ENCODE data around the gene KCTD14. TPM values are rescaled to one million over a fixed set of nuclear protein-coding genes. Genes with fewer than 3 reads are reported as not detected.
A peak's percentile ranks its signal among the peaks of the same experiment; 100 is the strongest.

KCTD14 gene, protein sequence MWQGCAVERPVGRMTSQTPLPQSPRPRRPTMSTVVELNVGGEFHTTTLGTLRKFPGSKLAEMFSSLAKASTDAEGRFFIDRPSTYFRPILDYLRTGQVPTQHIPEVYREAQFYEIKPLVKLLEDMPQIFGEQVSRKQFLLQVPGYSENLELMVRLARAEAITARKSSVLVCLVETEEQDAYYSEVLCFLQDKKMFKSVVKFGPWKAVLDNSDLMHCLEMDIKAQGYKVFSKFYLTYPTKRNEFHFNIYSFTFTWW
- total RNA-seq (1 to 10 TPM in 2 of 9 donors, under 1 TPM in 2, not detected in 5; 0.15 to 1.7 (median 0.80) TPM), polyA plus RNA-seq (under 1 TPM; 0.23 to 0.46 TPM)
- long read RNA-seq, donor 1, partial matches to known transcripts: 0 of 1 reads
- long read RNA-seq, donor 1, other reads (novel, unspliced or antisense): 0 of 1 reads
- long read RNA-seq, donor 2: 0 reads
- long read RNA-seq, donor 3: 0 reads

- Histone ChIP-seq H3K9me3 (no peaks in the 10 kb centered on the region), H3K27me3 (peaks cover 0 to 9% (median 0%) of the 10 kb centered on the region in 9 donors), H3K4me3 (peak within 1 kb of the TSS; percentile 17 to 57 (median 47)), H3K4me1 (peaks cover 0 to 8% (median 0%) of the 10 kb centered on the region in 12 donors), H3K27ac (peak within 1 kb of the TSS in 1 of 12 donors; percentile 47), H3K36me3 (no peaks in the 10 kb centered on the region)
- TF ChIP-seq CTCF (IDR thresholded peaks at IDR 0.05) (no peak), POLR2A (IDR thresholded peaks at IDR 0.05) (no peak)
- ATAC-seq: peak in 3 of 4 donors; percentile 60 to 75 (median 73)
- 16 to 19% (median 17%) methylated on average over 37 of the region's 37 CpGs for WGBS, 4 donors
- intact Hi-C loops (cut with DNase I): no loop called here
- DNase-seq: peak in 1 of 5 donors; percentile 33
Observed at GRCh38 chr11:78022397-78023396, at the start of gene KCTD14. Gene KCTD14 (minus strand): TSS chr11:78023276. CDS start chr11:78023249, 27 bp downstream.

DNA sequence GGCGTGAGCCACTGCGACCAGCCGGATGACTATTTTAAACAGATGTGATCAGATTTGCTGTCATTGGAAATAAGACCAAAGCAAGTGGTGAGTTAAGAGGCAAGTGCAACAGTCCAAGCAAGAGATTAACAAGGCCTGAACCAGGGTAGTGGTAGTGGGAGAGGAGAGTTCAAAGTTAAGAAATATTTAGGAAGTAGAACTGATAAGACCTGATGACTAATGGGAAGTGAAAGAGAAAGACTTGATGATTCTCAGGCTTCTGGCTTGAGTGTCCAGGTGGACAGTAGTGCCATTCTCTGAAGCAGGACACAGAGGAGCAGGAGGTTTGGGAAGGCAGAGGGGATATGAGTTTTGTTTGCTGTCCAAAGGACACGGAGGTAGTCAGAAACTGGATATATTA lies 49.4 kb upstream of the KCTD14 start:
- ATAC-seq: no peak
- no peaks in the 10 kb centered on the region for H3K9me3 ChIP-seq
- no peak overlapping the region for H3K4me3 ChIP-seq
- no peak overlapping the region for H3K27ac ChIP-seq
- H3K36me3 ChIP-seq: peaks cover 0 to 65% (median 48%) of the 10 kb centered on the region in 9 donors
- no peak for DNase-seq
- peaks cover 0 to 48% (median 20%) of the 10 kb centered on the region in 12 donors for H3K4me1 ChIP-seq
- WGBS, 4 donors: 84 to 90% (median 88%) methylated on average over 4 of the region's 4 CpGs
- intact Hi-C loops (cut with DNase I): loop anchor here in 1 of 10 donors (10.0 kb wide), 1 partner anchor 112 kb away; the partner anchor contains the start of genes KCTD21 and USP35
- no peaks in the 10 kb centered on the region for H3K27me3 ChIP-seq
- no peak for TF ChIP-seq POLR2A (IDR thresholded peaks at IDR 0.05)
- TF ChIP-seq CTCF (IDR thresholded peaks at IDR 0.05): no peak

DNA sequence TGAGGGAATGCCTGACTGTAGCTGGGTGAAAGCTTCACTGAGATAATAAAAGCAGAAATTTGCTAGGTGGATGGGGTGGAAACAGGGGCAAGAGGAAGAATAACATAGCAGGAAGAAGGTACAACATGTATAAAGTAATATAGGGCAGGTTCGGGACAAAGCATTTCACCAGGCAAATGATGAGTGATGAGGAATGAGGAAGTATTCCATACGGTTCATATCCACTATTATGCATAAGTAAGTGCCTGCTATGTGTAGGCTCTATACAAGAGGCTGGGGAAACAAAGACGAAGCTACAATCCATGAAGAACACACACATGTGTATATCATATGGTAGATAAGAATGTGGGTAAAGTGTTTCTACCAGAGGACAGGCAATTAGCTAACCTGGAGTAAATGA lies 48.6 kb upstream of the KCTD14 start:
- intact Hi-C loops (cut with DNase I): loop anchor here in 1 of 10 donors (10.0 kb wide), 1 partner anchor 113 kb away; the partner anchor contains the start of genes KCTD21 and USP35
- 69 to 76% (median 71%) methylated on average over 3 of the region's 3 CpGs for WGBS, 4 donors

More for the DNA sequence above, 48.6 kb upstream of the KCTD14 start:
- ATAC-seq (no peak), DNase-seq (no peak)
- Histone ChIP-seq H3K36me3 (peaks cover 0 to 68% (median 50%) of the 10 kb centered on the region in 9 donors), H3K27ac (no peak overlapping the region), H3K27me3 (no peaks in the 10 kb centered on the region), H3K4me1 (peaks cover 0 to 40% (median 13%) of the 10 kb centered on the region in 12 donors), H3K4me3 (no peak overlapping the region), H3K9me3 (no peaks in the 10 kb centered on the region)
- TF ChIP-seq CTCF (IDR thresholded peaks at IDR 0.05): no peak
- TF ChIP-seq POLR2A (IDR thresholded peaks at IDR 0.05): no peak
